HG02885 (cell line): ENCODE data around the gene GBF1.

ENCODE experiments used
- ATAC-seq: cut with Tn5 transposase; IDR thresholded peaks from one replicate; pipeline ENCODE4 v1.9.1; 2021; ENCODE audit warnings: mild to moderate bottlenecking; ENCODE audit not compliant: unreplicated experiment, poor library complexity

GBF1 gene

DNA sequence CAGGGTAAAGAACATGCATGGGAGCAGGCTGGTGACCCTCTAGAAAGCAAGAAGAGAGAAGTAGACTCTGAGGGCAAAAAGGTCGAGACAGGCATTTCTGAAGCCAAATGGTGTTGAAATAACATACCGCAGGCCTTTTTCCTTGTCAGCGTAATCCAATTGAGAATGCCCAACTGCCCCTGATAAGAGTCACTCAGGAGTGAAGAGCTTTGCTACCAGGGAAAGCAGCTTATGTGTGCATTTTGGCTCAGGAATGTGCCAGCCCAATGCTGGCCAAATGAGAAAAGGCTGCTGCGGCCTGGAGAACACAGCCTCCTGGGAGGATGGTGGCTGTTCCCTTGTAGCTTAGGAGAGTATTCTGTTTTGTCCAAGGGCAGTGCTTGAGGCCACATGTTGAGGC lies 88.8 kb downstream of the GBF1 start:
- ATAC-seq = no peak

DNA sequence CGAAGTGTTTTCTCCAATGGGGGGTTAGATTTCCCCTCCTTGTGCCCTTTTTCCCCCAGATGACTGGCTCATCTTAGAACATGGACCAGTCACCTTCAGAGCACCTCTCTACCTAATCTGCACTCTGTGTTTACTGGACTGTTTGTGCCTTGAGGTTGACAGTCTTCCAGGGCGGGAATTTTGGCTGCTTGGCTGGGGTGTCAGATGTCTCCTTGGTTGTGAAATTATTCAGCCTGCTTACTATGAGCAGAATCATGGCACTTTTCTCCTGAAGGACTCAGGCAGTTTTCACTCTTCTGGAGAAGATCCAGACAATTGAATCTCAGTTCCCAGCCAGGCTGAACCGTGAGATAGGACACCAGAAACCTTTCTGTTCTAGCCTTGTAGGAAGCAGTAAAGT lies 89.9 kb downstream of the GBF1 start:
- no peak for ATAC-seq

DNA sequence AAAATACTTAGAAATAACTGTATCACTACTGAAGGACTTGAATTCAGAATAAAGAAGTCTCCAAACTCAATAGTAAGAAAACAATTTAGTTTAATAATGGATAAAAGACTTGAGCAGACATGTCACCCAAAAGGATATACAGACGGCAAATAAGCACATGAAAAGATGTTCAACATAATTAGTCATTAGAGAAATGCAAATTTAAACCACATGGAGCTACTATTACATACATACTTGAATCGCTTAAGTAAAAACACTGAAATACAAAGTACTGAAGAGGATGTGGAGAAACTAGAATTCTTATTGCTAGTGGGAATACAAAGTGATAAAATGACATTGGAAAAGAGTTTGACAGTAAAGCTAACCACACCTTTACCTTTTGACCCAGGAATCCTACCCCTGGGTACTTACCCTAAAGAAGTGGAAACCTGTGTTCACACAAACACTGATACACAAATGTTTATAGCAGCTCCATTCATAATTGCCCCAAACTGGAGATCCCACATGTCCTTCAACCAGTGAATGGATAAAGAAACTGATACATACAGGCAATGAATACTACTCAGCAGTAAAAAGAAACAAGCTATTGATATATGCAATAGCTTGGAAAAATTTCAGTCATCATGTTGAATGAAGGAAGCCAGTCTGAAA lies 95.8 kb downstream of the GBF1 start:
- ATAC-seq = no peak

DNA sequence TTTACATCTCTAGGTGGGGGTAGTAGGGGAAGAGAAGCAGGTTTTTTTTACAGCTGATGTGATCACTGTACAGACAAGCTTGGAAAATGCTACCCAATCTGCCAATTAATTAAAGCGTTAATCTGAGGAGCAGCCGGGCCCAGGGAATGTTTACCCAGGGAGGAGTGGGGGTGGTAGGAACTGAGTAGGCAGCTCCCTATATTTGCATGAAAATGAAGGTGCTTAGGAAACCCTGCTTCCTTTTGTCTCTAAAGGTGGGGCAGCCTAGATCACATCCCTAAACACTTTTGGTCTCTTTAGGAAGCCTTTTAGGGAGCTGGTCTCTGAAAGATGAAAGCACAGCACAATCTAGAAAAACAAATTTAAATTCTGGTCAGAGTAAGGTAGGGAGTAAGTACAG lies 97.1 kb downstream of the GBF1 start:
- ATAC-seq = no peak

DNA sequence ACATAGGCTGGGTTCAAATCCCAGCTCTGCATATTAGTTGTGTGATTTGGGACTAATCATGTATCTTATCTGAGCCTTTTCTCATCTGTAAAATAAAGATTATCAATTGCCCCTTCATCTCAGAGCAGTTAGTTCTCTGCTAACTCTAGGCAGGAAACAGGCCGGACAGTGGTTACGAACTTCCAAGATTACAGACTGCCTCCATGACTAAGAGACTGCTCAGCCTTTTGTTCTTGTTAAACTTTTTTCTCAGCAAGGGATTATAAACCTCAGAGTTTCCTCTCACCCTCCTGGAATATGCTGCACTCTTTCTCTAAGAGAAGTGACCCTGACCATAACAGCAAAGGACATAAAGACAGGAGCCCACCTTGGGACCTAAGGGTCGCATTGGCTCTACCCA lies 97.6 kb downstream of the GBF1 start:
- no peak for ATAC-seq

DNA sequence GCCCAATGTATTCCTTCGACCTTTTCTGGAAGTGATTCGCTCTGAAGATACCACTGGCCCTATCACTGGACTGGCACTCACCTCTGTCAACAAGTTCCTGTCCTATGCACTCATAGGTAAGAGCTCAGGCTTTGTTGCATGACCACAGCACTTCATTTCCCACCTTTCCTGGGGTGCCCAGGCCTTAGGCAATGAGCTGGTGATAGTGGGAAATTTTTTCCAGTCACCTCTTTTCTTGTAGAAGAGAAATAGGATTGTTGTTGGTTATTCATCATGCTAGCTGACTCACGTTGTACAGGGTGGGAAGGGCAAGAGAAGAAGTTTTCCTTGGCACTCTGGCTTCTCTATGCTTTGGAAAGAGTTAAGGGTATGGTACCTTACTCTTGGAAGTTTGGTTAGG lies 98.7 kb downstream of the GBF1 start:
- ATAC-seq = no peak

DNA sequence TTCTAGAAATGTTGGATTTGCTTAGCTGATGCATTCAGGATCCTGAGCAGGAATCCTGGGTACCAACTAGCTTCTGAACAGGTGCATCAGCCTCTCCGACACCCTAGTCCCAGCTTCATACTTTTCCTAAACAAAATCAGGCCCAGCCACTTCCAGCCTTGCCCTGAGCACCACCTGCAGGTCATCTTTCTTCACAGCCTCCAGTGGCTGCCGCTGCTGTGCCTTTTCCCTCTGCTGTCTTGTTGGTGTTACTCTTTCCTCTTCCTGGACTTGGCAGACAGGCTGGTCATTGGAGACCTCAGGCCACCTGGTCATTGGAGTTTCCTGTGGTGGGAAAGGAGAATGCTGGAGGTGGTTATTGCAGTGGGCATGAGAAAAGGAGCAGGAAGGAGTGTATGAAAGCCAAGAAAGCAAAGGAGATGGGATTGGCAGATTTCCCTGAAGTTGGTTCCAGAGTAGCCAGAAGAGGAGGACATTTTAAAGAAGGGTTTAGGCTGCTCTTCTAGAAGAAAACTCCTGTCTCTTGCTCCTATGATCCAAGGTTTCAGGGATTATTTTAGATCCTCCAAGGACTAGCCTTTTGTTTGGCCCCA lies 102.0 kb downstream of the GBF1 start:
- no peak for ATAC-seq

DNA sequence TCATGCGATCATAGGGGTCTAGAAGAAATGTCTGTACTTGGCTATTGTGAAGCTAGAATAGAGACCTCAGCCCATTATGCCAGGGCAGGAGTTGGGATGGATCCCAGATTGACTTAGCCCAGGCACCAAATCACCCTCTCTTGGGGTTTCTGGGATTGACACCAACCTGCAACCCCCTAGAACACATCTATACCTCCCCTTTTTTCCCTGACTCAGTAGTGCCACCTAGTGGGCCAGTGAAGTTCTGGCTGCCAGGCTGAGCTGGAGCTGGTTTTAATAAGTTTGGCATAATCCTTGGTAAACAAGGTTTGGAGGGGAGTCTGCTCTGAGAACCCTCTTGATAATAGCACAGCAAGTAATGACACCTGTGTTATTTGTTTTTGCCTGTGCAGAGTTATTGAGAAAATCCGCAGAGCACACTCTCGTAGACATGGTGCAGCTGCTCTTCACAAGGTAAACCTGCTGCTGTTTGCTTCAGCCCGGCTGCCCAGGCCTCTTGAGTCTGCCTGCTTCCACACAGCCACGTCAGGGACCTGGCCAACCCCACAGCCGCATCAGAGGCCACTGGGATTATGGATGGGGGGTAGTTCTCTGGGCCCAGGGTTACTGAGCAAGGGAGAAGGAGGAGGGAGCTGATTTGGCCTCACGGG lies 106.9 kb downstream of the GBF1 start:
- ATAC-seq = no peak

DNA sequence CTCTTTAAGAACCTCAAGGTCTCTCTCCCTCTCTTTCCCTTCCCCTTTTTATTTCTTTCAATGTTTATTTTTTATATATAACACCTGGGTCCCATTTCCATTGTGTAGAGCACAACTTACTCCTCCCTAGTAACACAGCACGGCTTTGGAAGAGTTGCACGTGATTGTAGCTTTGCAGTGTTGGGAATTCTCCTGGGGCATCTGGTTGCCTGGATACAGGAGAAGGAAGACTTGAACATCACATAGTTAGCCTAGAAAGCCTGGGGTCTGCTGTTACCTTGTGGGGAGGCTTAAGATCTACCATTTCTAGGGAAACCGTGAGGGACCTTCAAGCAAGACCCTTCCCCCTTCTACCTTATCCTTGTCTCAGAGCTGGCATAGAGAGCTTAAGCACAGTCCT lies 109.1 kb downstream of the GBF1 start:
- no peak for ATAC-seq

DNA sequence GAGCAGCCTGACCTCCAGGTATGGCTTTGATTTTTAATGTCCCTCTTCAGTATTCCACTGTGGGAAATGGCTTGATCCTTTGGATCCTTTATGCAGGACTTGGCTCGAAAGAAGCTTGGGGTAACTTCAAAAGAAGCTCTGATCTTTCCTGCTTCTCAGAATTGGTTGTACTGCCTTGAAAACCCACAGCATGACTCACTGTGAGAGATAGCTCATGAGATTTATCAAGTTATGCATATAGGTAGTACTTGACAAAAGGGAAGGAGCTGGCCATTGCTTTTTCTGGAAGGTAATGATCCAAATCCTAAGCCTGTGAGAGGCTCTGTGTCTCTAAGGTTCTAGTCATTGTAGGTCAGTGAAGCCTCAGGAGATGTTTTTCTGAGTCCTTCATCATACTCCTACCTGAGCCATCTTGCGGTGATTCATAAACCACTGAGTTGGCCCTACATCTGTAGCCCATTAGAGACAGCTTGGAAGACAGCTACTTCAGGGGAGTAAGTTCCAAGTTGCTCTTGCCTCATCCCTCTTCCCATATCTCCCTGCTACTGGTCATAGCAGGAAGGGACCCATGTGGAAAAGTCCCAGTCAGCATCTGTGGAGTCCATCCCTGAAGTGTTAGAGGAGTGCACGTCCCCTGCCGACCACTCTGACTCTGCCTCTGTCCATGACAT lies 113.5 kb downstream of the GBF1 start:
- no peak for ATAC-seq

DNA sequence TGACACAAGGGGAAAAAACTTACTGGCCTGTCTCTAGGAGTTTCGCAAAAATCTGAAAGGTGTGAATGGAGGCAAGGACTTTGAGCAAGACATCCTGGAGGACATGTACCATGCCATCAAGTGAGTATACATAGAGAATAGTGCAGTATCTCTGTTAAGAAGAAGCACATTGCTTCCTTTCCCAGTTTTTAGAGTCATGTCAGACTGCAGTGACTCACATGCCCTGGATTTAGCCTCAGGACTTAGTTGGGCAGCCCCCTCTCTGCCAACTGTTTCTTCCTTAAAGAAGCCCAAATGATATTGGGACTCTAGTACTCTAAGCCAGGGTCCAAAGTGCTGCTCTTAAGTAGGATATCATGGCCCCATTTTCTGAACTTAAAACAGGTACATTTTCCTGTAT lies 122.1 kb downstream of the GBF1 start:
- no peak for ATAC-seq

DNA sequence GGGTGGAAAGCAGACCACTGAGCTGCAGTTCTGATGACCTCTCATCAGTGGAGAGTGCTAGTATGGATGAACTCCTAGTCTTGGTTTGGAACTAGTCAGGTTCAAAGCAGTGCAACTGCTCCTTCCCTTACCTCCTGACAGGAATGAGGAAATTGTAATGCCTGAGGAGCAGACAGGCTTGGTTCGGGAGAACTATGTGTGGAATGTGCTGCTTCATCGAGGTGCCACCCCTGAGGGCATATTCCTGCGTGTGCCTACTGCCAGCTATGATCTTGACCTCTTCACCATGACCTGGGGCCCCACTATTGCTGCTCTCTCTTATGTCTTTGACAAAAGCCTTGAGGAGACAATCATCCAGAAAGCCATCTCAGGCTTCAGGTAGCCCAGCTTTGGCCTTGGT lies 122.7 kb downstream of the GBF1 start:
- ATAC-seq = no peak

DNA sequence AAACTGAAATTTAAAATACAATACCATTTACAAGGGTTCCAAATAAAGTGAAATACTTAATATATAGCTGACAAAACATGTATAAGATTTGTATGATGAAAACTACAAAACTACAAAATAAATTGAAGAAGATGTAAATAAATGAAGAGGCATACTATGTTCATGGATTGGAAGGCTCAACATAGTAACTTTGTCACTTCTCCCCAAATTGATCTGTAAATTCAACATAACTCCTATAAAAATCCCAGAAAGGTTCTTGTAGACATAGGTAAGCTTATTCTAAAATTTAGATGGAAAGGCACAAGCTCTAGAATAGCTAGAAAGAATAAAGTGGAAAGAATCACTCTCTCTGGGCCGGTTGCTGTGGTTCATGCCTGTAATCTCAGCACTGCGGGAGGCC lies 126.0 kb downstream of the GBF1 start:
- no peak for ATAC-seq

DNA sequence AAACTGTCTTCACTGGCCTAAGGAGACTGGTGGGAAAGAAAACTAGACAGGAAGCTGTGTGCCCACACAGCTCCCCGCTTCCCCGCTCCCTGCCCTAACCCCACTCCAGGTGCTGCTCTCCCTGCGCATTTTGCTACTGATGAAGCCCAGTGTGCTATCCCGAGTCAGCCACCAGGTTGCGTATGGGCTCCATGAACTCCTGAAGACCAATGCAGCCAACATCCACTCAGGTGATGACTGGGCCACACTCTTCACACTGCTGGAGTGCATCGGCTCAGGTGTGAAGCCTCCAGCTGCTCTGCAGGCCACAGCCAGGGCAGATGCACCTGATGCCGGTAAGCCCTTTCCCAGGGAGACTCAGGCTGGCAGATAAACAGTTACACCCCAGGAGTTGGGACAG lies 129.9 kb downstream of the GBF1 start:
- ATAC-seq = no peak

DNA sequence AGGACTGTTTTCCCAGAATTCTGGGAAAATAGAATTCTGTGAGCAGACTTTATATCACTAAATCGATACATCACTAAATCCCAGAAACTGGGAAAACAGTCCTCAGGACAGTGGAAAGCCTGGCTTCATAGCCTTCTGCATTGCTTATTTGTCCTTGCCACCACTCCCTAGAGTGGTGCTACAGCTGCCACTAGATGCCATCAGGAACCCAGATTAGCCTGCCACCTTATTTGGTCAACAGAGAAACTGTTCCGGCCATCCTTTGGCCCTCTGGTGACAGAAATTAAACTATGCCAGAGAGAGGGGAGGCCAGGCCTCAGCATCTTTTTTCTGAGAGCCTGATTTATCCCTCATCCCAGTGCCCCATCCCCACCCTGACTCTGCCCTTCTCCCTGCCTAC lies 130.5 kb downstream of the GBF1 start:
- no peak for ATAC-seq

DNA sequence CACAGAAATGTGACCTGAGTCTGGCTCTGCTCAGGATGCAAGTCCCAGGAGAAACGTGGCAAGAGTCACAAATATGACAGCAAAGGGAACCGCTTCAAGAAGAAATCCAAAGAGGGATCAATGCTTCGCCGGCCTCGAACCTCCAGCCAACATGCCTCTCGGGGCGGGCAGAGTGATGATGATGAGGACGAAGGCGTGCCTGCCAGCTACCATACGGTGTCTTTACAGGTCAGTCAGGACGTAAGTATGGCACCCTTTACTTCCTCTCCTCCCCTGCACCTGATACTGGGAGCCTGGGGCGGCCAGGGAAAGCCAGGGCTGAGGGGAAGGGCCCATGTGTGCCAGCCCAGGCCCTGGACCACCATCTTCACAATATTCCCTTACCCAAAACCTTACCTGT lies 131.6 kb downstream of the GBF1 start:
- ATAC-seq = no peak

DNA sequence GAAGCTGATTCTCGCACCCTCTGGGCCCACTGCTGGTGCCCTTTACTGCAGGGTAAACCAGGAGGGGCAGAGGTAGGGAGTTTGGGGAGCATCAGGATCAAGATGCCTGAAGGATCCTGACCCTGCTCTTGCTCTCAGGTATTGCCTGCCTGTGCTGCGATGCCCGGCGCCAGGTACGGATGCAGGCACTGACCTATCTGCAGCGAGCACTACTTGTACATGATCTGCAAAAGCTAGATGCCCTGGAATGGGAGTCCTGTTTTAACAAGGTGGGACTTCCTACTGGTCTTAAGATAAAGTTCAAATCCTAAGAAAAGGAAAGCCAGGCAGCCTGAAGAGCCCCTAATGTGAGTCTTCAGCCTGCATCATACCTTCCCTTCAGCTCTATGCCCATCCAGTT lies 134.1 kb downstream of the GBF1 start:
- ATAC-seq = no peak

DNA sequence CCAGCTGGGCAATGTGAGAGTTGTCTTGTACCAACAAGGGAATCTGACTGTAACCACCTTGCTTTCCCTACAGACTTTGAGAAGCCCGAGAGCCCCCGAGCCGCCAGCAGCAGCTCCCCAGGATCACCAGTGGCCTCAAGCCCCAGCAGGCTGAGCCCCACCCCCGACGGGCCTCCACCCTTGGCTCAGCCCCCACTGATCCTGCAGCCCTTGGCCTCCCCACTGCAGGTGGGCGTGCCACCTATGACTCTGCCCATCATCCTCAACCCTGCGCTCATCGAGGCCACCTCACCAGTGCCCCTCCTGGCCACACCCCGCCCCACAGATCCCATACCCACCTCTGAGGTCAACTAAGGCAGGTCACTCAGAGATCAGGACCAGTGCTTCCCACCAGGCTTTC lies 136.7 kb downstream of the GBF1 start:
- ATAC-seq = no peak

DNA sequence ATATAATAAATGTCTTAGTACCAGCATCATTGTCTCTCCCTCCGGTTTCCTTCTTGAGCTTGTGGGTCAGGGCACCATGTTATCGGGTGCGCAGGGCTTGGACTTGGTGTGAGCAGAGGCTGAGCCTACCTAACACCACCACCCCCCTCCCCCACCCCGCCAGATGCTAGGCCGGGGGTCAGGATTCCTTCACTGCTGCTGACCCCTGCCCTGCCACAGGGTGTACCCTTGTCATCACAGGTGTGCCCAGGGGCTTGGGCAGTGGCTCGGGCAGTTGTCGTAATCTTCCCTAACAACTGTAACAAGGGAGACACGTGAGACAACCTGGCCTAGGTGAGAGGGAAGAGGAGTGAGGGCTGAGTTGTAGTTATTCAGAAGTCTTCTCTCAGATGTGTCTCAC lies 137.5 kb downstream of the GBF1 start:
- no peak for ATAC-seq

DNA sequence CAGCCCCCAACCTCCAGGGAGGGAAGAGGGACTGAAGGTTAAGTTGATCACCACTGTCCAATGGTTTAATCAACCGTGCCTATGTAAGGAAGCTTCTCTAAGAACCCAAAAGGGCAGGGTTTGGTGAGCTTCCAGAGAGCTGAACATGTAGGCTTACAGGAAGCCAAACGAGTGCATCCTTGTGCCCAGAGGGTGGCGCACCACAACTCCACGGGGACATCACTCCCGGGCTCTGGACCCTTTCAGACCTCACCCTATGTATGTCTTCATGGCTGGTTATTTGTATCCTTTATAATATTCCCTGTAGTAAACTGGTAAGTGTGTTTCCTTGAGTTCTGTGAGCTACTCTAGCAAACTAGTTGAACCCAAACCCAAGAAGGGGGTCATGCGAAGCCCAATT lies 138.7 kb downstream of the GBF1 start:
- no peak for ATAC-seq

DNA sequence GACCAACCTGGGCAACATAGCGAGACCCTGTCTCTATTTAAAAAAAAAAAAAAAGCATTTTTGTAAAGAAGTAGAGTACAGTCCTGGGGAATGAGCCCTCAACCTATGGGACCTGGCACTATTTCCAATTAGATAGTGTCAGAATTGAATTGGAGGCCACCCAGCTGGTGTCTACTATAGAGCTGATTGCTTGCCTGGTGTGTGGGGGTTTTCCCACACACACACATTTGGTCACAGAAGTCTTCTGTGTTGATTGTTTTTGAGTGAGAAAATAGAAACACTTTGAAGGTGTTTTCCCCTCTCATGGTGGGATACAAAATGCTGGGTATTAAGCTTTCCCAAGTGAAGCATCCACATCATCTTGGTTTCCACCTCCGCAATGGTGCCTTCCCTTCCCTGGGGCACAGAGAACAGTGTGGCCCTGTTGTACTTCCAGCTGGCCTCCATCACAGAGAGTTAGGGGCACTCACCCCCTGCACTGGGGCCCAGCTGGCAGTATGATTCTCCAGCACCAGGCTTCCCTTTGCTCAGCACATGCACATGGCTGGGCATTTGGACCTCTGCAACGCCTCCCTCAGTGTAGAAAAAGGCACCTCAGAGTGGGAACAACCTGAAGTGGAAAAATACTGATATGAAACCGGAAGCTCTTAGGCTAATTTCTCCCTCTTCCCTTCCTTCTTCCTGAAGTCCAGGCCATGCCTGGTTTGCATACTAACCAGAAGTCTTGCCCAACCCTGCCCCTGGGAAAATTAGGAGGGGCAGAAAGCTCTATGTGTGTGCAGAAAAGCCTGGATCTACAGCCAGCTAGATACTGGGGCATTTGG lies 139.5 kb downstream of the GBF1 start:
- ATAC-seq = no peak
